WERI-Rb-1 (cell line): ENCODE data around the gene SOX6.

Experiments used
- DNase-seq: peaks from one replicate; pipeline ENCODE4 v3.0.0-alpha.2; 2020
- H3K27ac ChIP-seq: fragments of 250-450 bp; sonication (Bioruptor Pico); 2 replicates; pipeline ENCODE4 v1.5.1; 2020; ENCODE audit warnings: mild to moderate bottlenecking, moderate library complexity
- H3K27me3 ChIP-seq: fragments of 250-450 bp; sonication (Bioruptor Pico); 2 replicates; pipeline ENCODE4 v1.5.1; 2021; ENCODE audit warnings: mild to moderate bottlenecking, low read depth, moderate library complexity; ENCODE audit not compliant: insufficient read depth, severe bottlenecking
- H3K36me3 ChIP-seq: fragments of 250-450 bp; sonication (Bioruptor Pico); 2 replicates; pipeline ENCODE4 v1.5.1; 2020; ENCODE audit warnings: mild to moderate bottlenecking, moderate library complexity
- H3K4me3 ChIP-seq: 2 replicates; pipeline ENCODE4 v1.5.1; 2011; ENCODE audit warnings: low read depth, mild to moderate bottlenecking, control low read depth, low read length
- H3K9me3 ChIP-seq: fragments of 250-450 bp; sonication (Bioruptor Pico); 2 replicates; pipeline ENCODE4 v1.5.1; 2021; ENCODE audit warnings: mild to moderate bottlenecking, moderate library complexity; ENCODE audit not compliant: severe bottlenecking
- TF ChIP-seq, protein P1 (sequence below): IDR thresholded peaks from 2 replicates; pipeline ENCODE4 v1.5.1; 2011; ENCODE audit warnings: low read depth, mild to moderate bottlenecking, control low read depth, inconsistent platforms, low read length

The SOX6 gene

DNA sequence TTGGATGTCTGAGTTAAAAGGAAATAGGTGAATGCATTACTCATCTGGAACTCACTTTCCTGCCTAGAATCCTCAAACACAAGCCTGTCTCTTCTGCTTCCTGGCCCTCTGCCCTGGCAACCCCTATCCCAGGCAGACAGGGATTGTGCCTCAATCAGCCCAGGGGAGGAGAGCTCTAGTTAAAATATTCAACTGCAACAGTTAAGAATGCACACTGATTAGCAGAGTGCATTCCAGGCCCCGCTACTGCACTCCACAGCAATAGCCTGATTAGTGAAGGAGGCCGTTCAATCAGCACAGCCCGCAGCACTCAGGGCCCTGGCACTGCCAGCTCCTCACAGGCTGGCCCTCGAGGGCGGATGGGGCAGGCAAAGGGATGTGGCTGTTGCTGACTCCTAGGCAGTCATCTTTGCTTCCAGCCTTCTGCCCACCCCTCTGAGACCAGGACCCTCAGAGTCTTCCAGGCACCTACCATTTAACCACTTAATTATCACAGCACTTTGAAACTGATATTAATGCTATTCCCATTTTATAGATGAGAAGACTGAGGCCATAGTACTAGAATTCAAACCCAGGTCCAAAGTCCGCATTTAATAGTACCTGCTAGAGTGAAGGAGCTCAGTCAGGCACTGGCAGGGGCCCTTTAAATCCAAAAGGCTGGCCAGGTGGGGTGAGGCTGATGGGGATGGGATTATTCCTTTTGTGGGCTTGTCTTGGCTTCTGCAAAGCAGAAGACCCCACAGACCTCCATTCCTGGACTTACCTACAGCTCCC lies 435.3 kb downstream of the SOX6 start:
- Histone ChIP-seq H3K27ac (no peak overlapping the region), H3K27me3 (no peaks in the 10 kb centered on the region), H3K4me3 (no peak overlapping the region), H3K36me3 (no peaks in the 10 kb centered on the region), H3K9me3 (no peaks in the 10 kb centered on the region)
- TF ChIP-seq, protein P1, sequence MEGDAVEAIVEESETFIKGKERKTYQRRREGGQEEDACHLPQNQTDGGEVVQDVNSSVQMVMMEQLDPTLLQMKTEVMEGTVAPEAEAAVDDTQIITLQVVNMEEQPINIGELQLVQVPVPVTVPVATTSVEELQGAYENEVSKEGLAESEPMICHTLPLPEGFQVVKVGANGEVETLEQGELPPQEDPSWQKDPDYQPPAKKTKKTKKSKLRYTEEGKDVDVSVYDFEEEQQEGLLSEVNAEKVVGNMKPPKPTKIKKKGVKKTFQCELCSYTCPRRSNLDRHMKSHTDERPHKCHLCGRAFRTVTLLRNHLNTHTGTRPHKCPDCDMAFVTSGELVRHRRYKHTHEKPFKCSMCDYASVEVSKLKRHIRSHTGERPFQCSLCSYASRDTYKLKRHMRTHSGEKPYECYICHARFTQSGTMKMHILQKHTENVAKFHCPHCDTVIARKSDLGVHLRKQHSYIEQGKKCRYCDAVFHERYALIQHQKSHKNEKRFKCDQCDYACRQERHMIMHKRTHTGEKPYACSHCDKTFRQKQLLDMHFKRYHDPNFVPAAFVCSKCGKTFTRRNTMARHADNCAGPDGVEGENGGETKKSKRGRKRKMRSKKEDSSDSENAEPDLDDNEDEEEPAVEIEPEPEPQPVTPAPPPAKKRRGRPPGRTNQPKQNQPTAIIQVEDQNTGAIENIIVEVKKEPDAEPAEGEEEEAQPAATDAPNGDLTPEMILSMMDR = no peak
- DNase-seq = no peak

DNA sequence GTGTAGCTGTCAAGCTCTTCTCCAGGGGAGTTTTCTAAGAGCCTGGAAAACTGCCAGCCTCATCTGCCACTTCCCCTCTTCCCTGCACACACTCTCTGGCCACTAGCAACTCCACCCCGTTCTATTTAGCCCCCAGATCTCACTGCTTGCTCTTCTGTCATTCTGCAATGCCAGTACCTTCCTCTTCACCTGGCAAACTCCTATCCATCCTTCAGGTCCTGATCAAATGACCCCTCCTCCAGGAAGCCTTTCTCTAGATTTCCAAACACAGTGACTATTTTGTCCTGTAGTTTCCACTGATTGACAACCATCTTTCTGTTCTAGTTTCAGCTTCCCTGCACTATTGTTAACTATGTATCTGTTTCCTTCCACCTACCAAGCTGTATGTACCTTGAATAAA lies 437.7 kb downstream of the SOX6 start:
- TF ChIP-seq, protein P1 = no peak
- no peak overlapping the region for H3K27ac ChIP-seq
- no peaks in the 10 kb centered on the region for H3K27me3 ChIP-seq
- no peak for DNase-seq
- no peak overlapping the region for H3K4me3 ChIP-seq
- H3K36me3 ChIP-seq = no peaks in the 10 kb centered on the region
- H3K9me3 ChIP-seq = no peaks in the 10 kb centered on the region

DNA sequence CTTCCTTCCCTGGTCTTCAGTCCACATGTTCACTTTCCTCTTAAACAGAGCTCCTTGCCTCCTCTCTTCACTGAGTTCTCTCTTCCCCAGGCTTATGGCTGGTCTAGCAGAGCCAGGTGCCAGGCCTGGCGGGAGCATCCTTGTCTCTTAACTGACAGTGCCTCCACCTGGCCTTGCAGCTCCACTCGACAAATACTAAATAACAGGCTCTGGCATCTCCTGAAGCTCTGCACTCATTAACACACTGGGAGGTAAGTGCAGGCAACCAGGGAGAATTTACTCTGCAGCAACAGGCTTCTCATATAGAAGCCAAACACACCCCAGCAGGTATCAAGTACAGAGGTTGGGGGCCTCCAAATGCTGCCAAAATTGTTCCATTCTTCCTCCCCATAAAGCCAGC lies 438.1 kb downstream of the SOX6 start:
- H3K9me3 ChIP-seq = no peaks in the 10 kb centered on the region
- H3K27me3 ChIP-seq = no peaks in the 10 kb centered on the region
- TF ChIP-seq, protein P1 = no peak
- no peak overlapping the region for H3K4me3 ChIP-seq
- DNase-seq = no peak
- H3K36me3 ChIP-seq = no peaks in the 10 kb centered on the region
- H3K27ac ChIP-seq = no peak overlapping the region
